Right atrium auricular region (tissue), 2 donors: ENCODE data around the gene TMEM258. TPM values are rescaled to one million over a fixed set of nuclear protein-coding genes. Genes with fewer than 3 reads are reported as not detected.

Experiments
- DNase-seq: peaks from one replicate; pipeline ENCODE4 v3.0.0-alpha.2; 2019; ENCODE audit warnings: low spot score
- H3K27ac ChIP-seq, 2 donors: fragments of 200-600 bp; sonication (generic); 1 replicate in 1 of 2; 2 replicates in 1 of 2; pipeline ENCODE4 v1.5.1; 2016 to 2019
- H3K27me3 ChIP-seq, 2 donors: fragments of 200-600 bp; sonication (generic); one replicate each; pipeline versions ENCODE4 v1.5.1 to v1.6.0; 2017 to 2019
- H3K36me3 ChIP-seq: fragments of 200-600 bp; sonication (generic); one replicate; pipeline ENCODE4 v1.5.1; 2016
- H3K4me1 ChIP-seq, 2 donors: fragments of 200-600 bp; sonication (generic); one replicate each; pipeline versions ENCODE4 v1.5.1 to v1.6.0; 2017 to 2019
- H3K4me3 ChIP-seq, 2 donors: fragments of 200-600 bp; sonication (generic); 1 replicate in 1 of 2; 2 replicates in 1 of 2; pipeline ENCODE4 v1.5.1; 2017 to 2019; ENCODE audit warnings: mild to moderate bottlenecking in 1 of 2, moderate library complexity in 1 of 2
- H3K9me3 ChIP-seq, 2 donors: fragments of 200-600 bp; sonication (generic); one replicate each; pipeline ENCODE4 v1.5.1; 2019
- CTCF ChIP-seq, 2 donors: fragments of 200-600 bp; sonication (generic); IDR thresholded peaks; one replicate each; pipeline ENCODE4 v1.5.1; 2019; ENCODE audit warnings: antibody characterized with exemption in 2 of 2
- total RNA-seq, 2 donors: library from RNA; depleted of rRNA; stranded (reverse); fragments of >200 nt; gene quantifications; one replicate each; pipeline ENCODE4 v1.1.0, GENCODE V29; 2016

The TMEM258 gene
- total RNA-seq, 2 donors from 2014 or later: 43.4 to 54.7 TPM

GRCh38 chr11:61793083-61793828 lies 857 bp upstream of the TMEM258 start:
- Histone ChIP-seq H3K4me1 (peaks cover 0 to 31% of the 10 kb centered on the region in 2 donors), H3K36me3 (peaks cover 20% of the 10 kb centered on the region), H3K27ac (peak overlapping the region; percentile 96 to 99), H3K9me3 (no peaks in the 10 kb centered on the region), H3K27me3 (no peaks in the 10 kb centered on the region), H3K4me3 (peak overlapping the region; percentile 73 to 83)
- no peak for TF ChIP-seq CTCF (IDR thresholded peaks at IDR 0.05)
- no peak for DNase-seq

GRCh38 chr11:61791737-61792309 lies 576 bp downstream of the TMEM258 start:
- no peaks in the 10 kb centered on the region for H3K27me3 ChIP-seq

GRCh38 chr11:61787928-61788491 lies 4.4 kb downstream of the TMEM258 start:
- Histone ChIP-seq H3K27ac (no peak overlapping the region), H3K27me3 (no peaks in the 10 kb centered on the region), H3K36me3 (peaks cover 47% of the 10 kb centered on the region), H3K9me3 (no peaks in the 10 kb centered on the region), H3K4me3 (no peak overlapping the region), H3K4me1 (peaks cover 0 to 17% of the 10 kb centered on the region in 2 donors)
- peak in 1 of 2 donors; percentile 45 for TF ChIP-seq CTCF (IDR thresholded peaks at IDR 0.05)
- DNase-seq: no peak

More at GRCh38 chr11:61791737-61792309, 576 bp downstream of the TMEM258 start:
- Histone ChIP-seq H3K4me1 (peaks cover 0 to 25% of the 10 kb centered on the region in 2 donors), H3K4me3 (peak overlapping the region; percentile 73 to 83), H3K9me3 (no peaks in the 10 kb centered on the region), H3K27ac (peak overlapping the region; percentile 96 to 99), H3K36me3 (peaks cover 35% of the 10 kb centered on the region)
- DNase-seq: peak; percentile 80
- peak in 1 of 2 donors; percentile 23 for TF ChIP-seq CTCF (IDR thresholded peaks at IDR 0.05)

- H3K27me3 ChIP-seq: no peaks in the 10 kb centered on the region
- DNase-seq: no peak
- TF ChIP-seq CTCF (IDR thresholded peaks at IDR 0.05): no peak
- H3K4me3 ChIP-seq: no peak overlapping the region
- no peak overlapping the region for H3K27ac ChIP-seq
- H3K9me3 ChIP-seq: no peaks in the 10 kb centered on the region
- peaks cover 0 to 4% of the 10 kb centered on the region in 2 donors for H3K4me1 ChIP-seq
- H3K36me3 ChIP-seq: peaks cover 47% of the 10 kb centered on the region
These were observed 6.5 kb downstream of the TMEM258 start for GRCh38 chr11:61785837-61786402.

GRCh38 chr11:61784506-61784805 lies 7.9 kb downstream of the TMEM258 start:
- Histone ChIP-seq H3K36me3 (peaks cover 39% of the 10 kb centered on the region), H3K4me3 (no peak overlapping the region), H3K27ac (no peak overlapping the region), H3K4me1 (no peaks in the 10 kb centered on the region), H3K27me3 (no peaks in the 10 kb centered on the region), H3K9me3 (no peaks in the 10 kb centered on the region)
- DNase-seq: no peak
- no peak for TF ChIP-seq CTCF (IDR thresholded peaks at IDR 0.05)
